DMS53 (cell line): ENCODE measurements around the gene C7orf57.

Source experiments
- DNase-seq: peaks from one replicate; lab custom pipeline; 2025; lab: John Stamatoyannopoulos, UW

Gene C7orf57

GRCh38 chr7:48109848-48110663 lies 74.7 kb downstream of the C7orf57 start:
- DNase-seq = peak; percentile 88

- no peak for DNase-seq
Observed at GRCh38 chr7:48110868-48111267, 75.5 kb downstream of the C7orf57 start.
